ENCODE measurements around the gene ERBIN. TPM values are rescaled to one million over a fixed set of nuclear protein-coding genes. Genes with fewer than 3 reads are reported as not detected.
"Not testable (repeated sequence)": the region's sequence is repeated elsewhere in the genome, so short reads cannot be mapped to it uniquely, and the experiment has no call there.

Gene ERBIN
- total RNA-seq, 4 donors from 2014 or later: 88.7 to 108 (median 106) TPM

DNA sequence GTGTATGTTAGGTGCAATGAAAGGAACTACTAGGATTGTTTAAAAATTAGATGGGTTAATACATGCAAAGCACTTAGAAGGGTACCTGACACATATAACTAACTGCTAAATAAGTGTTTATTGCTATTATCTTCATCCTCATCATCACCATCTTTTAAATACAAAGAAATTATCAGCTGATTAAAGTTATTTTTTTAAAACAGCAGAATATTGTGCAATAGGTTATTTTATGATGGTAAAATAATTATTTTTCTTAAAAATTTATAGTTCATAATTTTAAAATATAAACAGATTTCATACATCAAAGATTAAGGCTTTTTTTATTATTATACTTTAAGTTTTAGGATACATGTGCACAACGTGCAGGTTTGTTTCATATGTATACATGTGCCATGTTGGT, 130.9 kb downstream of the ERBIN start:
- intact Hi-C loops (cut with DNase I): no loop called here

GRCh38 chr5:66061320-66061719, 134.9 kb downstream of the ERBIN start:
- H3K4me1 ChIP-seq; intact Hi-C loops (cut with DNase I): not testable (repeated sequence)

More for the DNA sequence above, 130.9 kb downstream of the ERBIN start:
- DNase-seq: no peak
- Histone ChIP-seq H3K9me3 (no peaks in the 10 kb centered on the region), H3K4me3 (replicated peaks in 1 of 3) (no peak overlapping the region), H3K27me3 (no peaks in the 10 kb centered on the region), H3K27ac (no peak overlapping the region), H3K36me3 (peaks cover 4 to 8% of the 10 kb centered on the region in 2 donors), H3K4me1 (no peaks in the 10 kb centered on the region)
- WGBS, 2 donors: 96 to 99% methylated on average over 1 of the region's 1 CpG
- TF ChIP-seq POLR2A (IDR thresholded peaks at IDR 0.05): no peak
- TF ChIP-seq, protein P1, sequence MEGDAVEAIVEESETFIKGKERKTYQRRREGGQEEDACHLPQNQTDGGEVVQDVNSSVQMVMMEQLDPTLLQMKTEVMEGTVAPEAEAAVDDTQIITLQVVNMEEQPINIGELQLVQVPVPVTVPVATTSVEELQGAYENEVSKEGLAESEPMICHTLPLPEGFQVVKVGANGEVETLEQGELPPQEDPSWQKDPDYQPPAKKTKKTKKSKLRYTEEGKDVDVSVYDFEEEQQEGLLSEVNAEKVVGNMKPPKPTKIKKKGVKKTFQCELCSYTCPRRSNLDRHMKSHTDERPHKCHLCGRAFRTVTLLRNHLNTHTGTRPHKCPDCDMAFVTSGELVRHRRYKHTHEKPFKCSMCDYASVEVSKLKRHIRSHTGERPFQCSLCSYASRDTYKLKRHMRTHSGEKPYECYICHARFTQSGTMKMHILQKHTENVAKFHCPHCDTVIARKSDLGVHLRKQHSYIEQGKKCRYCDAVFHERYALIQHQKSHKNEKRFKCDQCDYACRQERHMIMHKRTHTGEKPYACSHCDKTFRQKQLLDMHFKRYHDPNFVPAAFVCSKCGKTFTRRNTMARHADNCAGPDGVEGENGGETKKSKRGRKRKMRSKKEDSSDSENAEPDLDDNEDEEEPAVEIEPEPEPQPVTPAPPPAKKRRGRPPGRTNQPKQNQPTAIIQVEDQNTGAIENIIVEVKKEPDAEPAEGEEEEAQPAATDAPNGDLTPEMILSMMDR (IDR thresholded peaks at IDR 0.05): no peak

GRCh38 chr5:66063061-66063460, 136.7 kb downstream of the ERBIN start:
- H3K4me1 ChIP-seq; H3K27ac ChIP-seq; intact Hi-C loops (cut with DNase I); DNase-seq; H3K27me3 ChIP-seq; H3K9me3 ChIP-seq; H3K4me3 ChIP-seq (replicated peaks in 1 of 3); H3K36me3 ChIP-seq: not testable (repeated sequence)
- 97 to 98% methylated on average over 13 of the region's 13 CpGs for WGBS, 2 donors

More at GRCh38 chr5:66061320-66061719, 134.9 kb downstream of the ERBIN start:
- WGBS, 2 donors: 94 to 98% methylated on average over 3 of the region's 3 CpGs
- H3K9me3 ChIP-seq; H3K36me3 ChIP-seq; DNase-seq; H3K4me3 ChIP-seq (replicated peaks in 1 of 3); H3K27ac ChIP-seq; H3K27me3 ChIP-seq: not testable (repeated sequence)

DNA sequence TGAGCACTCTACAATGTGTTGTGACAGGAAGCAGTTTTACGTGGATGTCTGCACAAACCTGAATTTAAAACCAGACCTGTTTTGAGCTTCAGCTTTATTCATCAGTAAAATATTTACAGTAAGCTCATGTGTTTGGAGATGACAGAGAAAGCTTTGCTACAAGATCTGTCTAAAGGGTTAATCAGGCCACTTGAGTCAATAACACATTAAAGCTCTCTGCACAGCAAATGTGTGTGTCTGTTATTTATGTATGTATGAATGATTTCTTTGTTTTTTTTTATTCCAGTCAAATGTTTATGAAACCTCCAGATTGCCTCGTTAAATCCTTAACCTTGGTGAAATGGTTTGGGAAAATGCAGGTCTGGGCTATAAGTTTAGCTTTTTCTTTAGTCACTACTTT, 140.5 kb downstream of the ERBIN start:
- TF ChIP-seq, protein P1 (IDR thresholded peaks at IDR 0.05): no peak
- DNase-seq: no peak
- Histone ChIP-seq H3K4me3 (replicated peaks in 1 of 3) (no peak overlapping the region), H3K9me3 (no peaks in the 10 kb centered on the region), H3K27ac (no peak overlapping the region), H3K4me1 (no peaks in the 10 kb centered on the region), H3K36me3 (no peaks in the 10 kb centered on the region), H3K27me3 (no peaks in the 10 kb centered on the region)
- intact Hi-C loops (cut with DNase I): no loop called here
- 90 to 92% methylated on average over 2 of the region's 2 CpGs for WGBS, 2 donors

DNA sequence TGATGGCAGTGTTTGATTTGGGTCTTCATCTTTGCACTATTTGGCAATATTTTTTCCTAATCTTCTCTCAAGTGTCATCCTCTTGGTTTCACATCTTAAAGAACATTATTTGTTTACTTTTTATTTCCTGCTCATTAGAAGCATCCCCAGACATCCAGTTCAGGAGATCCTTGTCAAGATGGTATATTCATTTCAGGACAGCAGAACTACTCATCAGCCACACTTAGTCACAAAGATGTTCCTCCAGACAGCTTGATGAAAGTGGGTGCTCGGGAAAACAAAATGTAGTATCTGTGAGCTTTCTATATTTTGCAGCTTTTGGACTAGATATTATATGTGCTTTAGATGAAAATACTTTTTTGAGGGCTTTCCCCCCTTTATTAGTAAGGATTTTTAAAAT, 145.7 kb downstream of the ERBIN start:
- intact Hi-C loops (cut with DNase I): no loop called here
- TF ChIP-seq POLR2A (IDR thresholded peaks at IDR 0.05): no peak
- TF ChIP-seq, protein P1 (IDR thresholded peaks at IDR 0.05): no peak
- Histone ChIP-seq H3K27ac (no peak overlapping the region), H3K4me1 (no peaks in the 10 kb centered on the region), H3K4me3 (replicated peaks in 1 of 3) (no peak overlapping the region), H3K9me3 (no peaks in the 10 kb centered on the region), H3K27me3 (no peaks in the 10 kb centered on the region), H3K36me3 (no peaks in the 10 kb centered on the region)
- 91 to 98% methylated on average over 1 of the region's 1 CpG for WGBS, 2 donors
- no peak for DNase-seq

DNA sequence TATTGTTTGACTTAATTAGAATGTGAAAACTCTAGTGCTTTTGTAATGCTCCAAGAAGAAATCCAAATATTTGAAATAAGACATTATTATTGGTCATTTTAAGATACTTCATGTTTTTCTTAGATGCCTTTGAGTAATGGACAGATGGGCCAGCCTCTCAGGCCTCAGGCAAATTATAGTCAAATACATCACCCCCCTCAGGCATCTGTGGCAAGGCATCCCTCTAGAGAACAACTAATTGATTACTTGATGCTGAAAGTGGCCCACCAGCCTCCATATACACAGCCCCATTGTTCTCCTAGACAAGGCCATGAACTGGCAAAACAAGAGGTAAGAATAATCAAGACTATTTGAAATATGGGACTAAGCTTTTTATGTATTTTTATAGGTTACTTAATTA, 148.5 kb downstream of the ERBIN start:
- Histone ChIP-seq H3K9me3 (no peaks in the 10 kb centered on the region), H3K27ac (no peak overlapping the region), H3K36me3 (peaks cover 0 to 3% of the 10 kb centered on the region in 2 donors), H3K4me1 (no peaks in the 10 kb centered on the region), H3K4me3 (replicated peaks in 1 of 3) (no peak overlapping the region), H3K27me3 (no peaks in the 10 kb centered on the region)
- TF ChIP-seq, protein P1 (IDR thresholded peaks at IDR 0.05): no peak
- TF ChIP-seq POLR2A (IDR thresholded peaks at IDR 0.05): no peak
- intact Hi-C loops (cut with DNase I): no loop called here
- DNase-seq: no peak

All from thyroid gland (tissue), 4 donors.